Naive thymus-derived CD8-positive, alpha-beta T cell (primary cell): ENCODE results near the gene CHD5. TPM values are rescaled to one million over a fixed set of nuclear protein-coding genes. Genes with fewer than 3 reads are reported as not detected.

Experiments
- ATAC-seq, 2 donors: fragments of 150-1000 bp; cut with Tn5 transposase in 1 of 2; sonication (Bioruptor Pico), chemical (Tn5 transposase) in 1 of 2; 1 replicate in 1 of 2; 2 replicates in 1 of 2; pipeline ENCODE4 v1.10.0; 2021; ENCODE audit warnings: mild to moderate bottlenecking in 2 of 2, moderate library complexity in 2 of 2
- POLR2A ChIA-PET: fragments of 350-600 bp; sonication (Branson Sonifier 250); formaldehyde crosslinking; loops from one replicate; lab custom pipeline; 2021; ENCODE audit warnings: antibody characterized with exemption; lab: Charles Lee
- DNase-seq, 10 donors: peaks; one replicate each; pipeline versions ENCODE4 v3.0.0 to v3.0.0-alpha.2; 2020 to 2022
- H3K27ac Mint-ChIP-seq, 10 donors: one replicate each; pipeline ENCODE4 v1.8.0; 2020 to 2022; ENCODE audit warnings: mild to moderate bottlenecking in 10 of 10, mixed read lengths in 10 of 10, moderate library complexity in 4 of 10, inconsistent platforms in 1 of 10
- H3K27me3 Mint-ChIP-seq, 5 donors: one replicate each; pipeline ENCODE4 v1.8.0; 2021 to 2022; ENCODE audit warnings: mixed read lengths in 5 of 5
- H3K36me3 Mint-ChIP-seq, 3 donors: one replicate each; pipeline ENCODE4 v1.8.0; 2020 to 2022; ENCODE audit warnings: mixed read lengths in 3 of 3, mild to moderate bottlenecking in 2 of 3, inconsistent platforms in 1 of 3
- H3K4me1 Mint-ChIP-seq, 4 donors: one replicate each; pipeline ENCODE4 v1.8.0; 2021 to 2022; ENCODE audit warnings: mixed read lengths in 4 of 4
- H3K4me3 Mint-ChIP-seq, 10 donors: one replicate each; pipeline ENCODE4 v1.8.0; 2020 to 2022; ENCODE audit warnings: mild to moderate bottlenecking in 10 of 10, mixed read lengths in 10 of 10, moderate library complexity in 6 of 10, inconsistent platforms in 1 of 10
- H3K9me3 Mint-ChIP-seq, 9 donors: one replicate each; pipeline ENCODE4 v1.8.0; 2020 to 2022; ENCODE audit warnings: mixed read lengths in 9 of 9, mild to moderate bottlenecking in 3 of 9, inconsistent platforms in 1 of 9, moderate library complexity in 1 of 9
- polyA plus RNA-seq, 3 donors: library from polyadenylated mRNA; unstranded; fragments of 300-500 nt; fragmentation: Illumina TruSeq; gene quantifications; one replicate each; pipeline ENCODE4 v1.2.3, GENCODE V29; 2021
- total RNA-seq, 8 experiments: library from RNA in 2 of 8; stranded (reverse) in 2 of 8; gene quantifications; one replicate each; pipeline ENCODE4 v1.2.3 and lab custom pipeline; 2021 to 2026

Gene CHD5
- total and polyA plus RNA-seq, 5 experiments from 2014 or later, result 0.06 to 0.14 (median 0.10) TPM; not detected in 2

- no peak overlapping the region for H3K27ac Mint-ChIP-seq
- no peaks in the 10 kb centered on the region for H3K9me3 Mint-ChIP-seq
- H3K27me3 Mint-ChIP-seq, result peaks cover 0 to 34% (median 11%) of the 10 kb centered on the region in 5 donors
- ATAC-seq (no peak), DNase-seq (no peak)
- H3K4me3 Mint-ChIP-seq, result no peak overlapping the region
- POLR2A ChIA-PET, result no interaction called here
- H3K36me3 Mint-ChIP-seq, result no peaks in the 10 kb centered on the region
- H3K4me1 Mint-ChIP-seq, result peaks cover 0 to 12% (median 5%) of the 10 kb centered on the region in 4 donors
Measured at GRCh38 chr1:6158181-6158580, 21.9 kb downstream of the CHD5 start.

DNA sequence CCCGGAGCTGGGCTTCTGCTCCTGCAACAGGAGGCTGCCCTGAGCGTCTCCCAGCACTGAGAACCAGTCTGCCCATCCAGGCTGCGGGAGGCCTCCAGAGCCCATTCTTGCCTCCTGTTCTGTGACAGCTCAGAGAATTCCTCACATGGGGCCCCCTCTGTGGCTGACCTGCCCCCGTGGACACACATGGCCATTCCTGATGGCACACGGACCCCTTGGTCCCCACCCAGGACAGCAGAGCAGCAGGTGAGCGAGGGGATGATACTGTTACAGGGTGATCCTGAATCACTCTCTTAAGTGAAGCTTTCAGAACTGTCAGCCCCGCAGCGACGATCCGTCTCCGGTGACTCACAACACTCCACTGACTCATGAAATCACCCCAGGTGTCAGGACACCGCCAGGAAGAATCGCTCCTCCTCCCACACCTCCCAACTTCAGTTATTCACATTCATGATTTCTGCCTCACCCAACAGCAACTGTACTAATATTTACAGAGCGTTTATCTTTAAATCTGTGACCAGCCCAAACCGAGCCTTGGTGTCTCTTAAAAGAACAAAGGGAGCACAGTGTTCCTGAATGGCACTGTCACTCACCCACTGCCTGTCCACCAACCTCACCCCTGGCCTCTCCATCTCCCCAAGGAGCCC is 22.5 kb downstream of the CHD5 start:
- Mint-ChIP-seq H3K36me3 (no peaks in the 10 kb centered on the region), H3K4me1 (peaks cover 0 to 12% (median 5%) of the 10 kb centered on the region in 4 donors), H3K4me3 (no peak overlapping the region), H3K9me3 (no peaks in the 10 kb centered on the region), H3K27me3 (peaks cover 0 to 31% (median 11%) of the 10 kb centered on the region in 5 donors), H3K27ac (peak overlapping the region in 2 of 10 donors; percentile 3 to 28)
- no peak for DNase-seq
- POLR2A ChIA-PET, result interaction anchor here (0.6 kb wide), 1 partner anchor 47 kb away, joined by 4 read pairs; no protein-coding TSS in a partner anchor
- ATAC-seq, result no peak

DNA sequence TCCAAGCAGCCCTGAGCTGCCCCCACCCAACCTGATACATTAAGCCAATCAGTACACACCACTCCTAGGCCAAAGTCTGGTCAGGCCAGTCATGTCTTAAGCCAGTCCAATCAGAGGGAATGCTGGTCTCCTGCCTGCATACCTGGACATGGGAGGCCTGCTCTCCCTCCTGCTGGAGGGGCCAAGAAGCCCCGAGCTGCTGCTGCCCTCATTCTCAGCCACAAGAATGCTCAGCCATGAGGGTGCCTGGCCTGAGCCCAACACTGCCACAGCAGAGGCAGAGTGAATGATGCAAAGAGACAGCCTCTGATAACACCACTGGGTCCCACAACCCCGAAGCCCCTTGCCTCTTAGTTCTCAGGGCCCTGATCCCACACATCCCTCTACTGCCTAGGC is 23.0 kb downstream of the CHD5 start:
- POLR2A ChIA-PET, result interaction anchor here (0.6 kb wide), 2 partner anchors 46 to 384 kb away, joined by 3 to 4 read pairs; no protein-coding TSS in a partner anchor
- H3K27ac Mint-ChIP-seq, result no peak overlapping the region
- H3K4me1 Mint-ChIP-seq, result peaks cover 0 to 16% (median 6%) of the 10 kb centered on the region in 4 donors
- no peaks in the 10 kb centered on the region for H3K36me3 Mint-ChIP-seq
- DNase-seq, result no peak
- peaks cover 0 to 31% (median 11%) of the 10 kb centered on the region in 5 donors for H3K27me3 Mint-ChIP-seq
- ATAC-seq, result no peak
- no peaks in the 10 kb centered on the region for H3K9me3 Mint-ChIP-seq
- no peak overlapping the region for H3K4me3 Mint-ChIP-seq

GRCh38 chr1:6154525-6155319 is 25.4 kb downstream of the CHD5 start:
- H3K36me3 Mint-ChIP-seq, result no peaks in the 10 kb centered on the region
- ATAC-seq (no peak), DNase-seq (no peak)
- peaks cover 0 to 15% (median 4%) of the 10 kb centered on the region in 5 donors for H3K27me3 Mint-ChIP-seq
- POLR2A ChIA-PET, result no interaction called here
- H3K27ac Mint-ChIP-seq, result peak overlapping the region in 4 of 10 donors; percentile 24 to 69 (median 44)
- peak overlapping the region in 1 of 10 donors; percentile 26 for H3K4me3 Mint-ChIP-seq
- peaks cover 0 to 2% (median 0%) of the 10 kb centered on the region in 9 donors for H3K9me3 Mint-ChIP-seq
- peaks cover 0 to 17% (median 6%) of the 10 kb centered on the region in 4 donors for H3K4me1 Mint-ChIP-seq

DNA sequence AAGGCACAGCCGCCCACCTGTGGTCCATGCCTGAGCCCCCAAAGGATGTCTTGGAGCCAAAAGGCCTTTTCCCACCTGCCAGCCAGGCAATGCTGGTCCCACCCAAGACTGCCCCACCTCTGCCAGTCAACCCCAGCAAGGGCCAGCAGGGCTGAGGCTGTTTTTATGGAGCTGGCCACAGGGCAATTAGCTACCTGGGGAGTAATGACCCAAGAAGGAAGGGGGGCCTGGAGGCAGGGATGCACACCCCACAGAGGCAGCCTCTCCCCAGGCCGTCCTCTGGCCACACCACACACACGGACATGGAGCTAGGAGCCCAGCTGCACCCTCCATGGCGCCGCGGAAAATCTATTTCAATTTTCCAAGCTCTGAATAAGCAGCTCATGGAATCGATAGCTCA is 27.2 kb downstream of the CHD5 start:
- POLR2A ChIA-PET, result no interaction called here
- Mint-ChIP-seq H3K27ac (no peak overlapping the region), H3K9me3 (peaks cover 0 to 2% (median 0%) of the 10 kb centered on the region in 9 donors), H3K4me3 (no peak overlapping the region), H3K4me1 (peaks cover 3 to 25% (median 12%) of the 10 kb centered on the region in 4 donors), H3K27me3 (peaks cover 0 to 6% (median under 1%) of the 10 kb centered on the region in 5 donors), H3K36me3 (no peaks in the 10 kb centered on the region)
- no peak for ATAC-seq
- no peak for DNase-seq

- H3K4me1 Mint-ChIP-seq, result peaks cover 3 to 27% (median 12%) of the 10 kb centered on the region in 4 donors
- no peak for ATAC-seq
- no peak overlapping the region for H3K27ac Mint-ChIP-seq
Measured at GRCh38 chr1:6152181-6152580, 27.9 kb downstream of the CHD5 start.

GRCh38 chr1:6151291-6151822 is 28.8 kb downstream of the CHD5 start:
- DNase-seq, result no peak
- peak overlapping the region in 2 of 10 donors; percentile 6 to 33 for H3K4me3 Mint-ChIP-seq
- no peak for ATAC-seq
- no peak overlapping the region for H3K27ac Mint-ChIP-seq
- H3K27me3 Mint-ChIP-seq, result peaks cover 0 to 7% (median 5%) of the 10 kb centered on the region in 5 donors
- H3K4me1 Mint-ChIP-seq, result peaks cover 3 to 27% (median 12%) of the 10 kb centered on the region in 4 donors
- H3K9me3 Mint-ChIP-seq, result peaks cover 0 to 2% (median 0%) of the 10 kb centered on the region in 9 donors
- no peaks in the 10 kb centered on the region for H3K36me3 Mint-ChIP-seq
- POLR2A ChIA-PET, result no interaction called here

More at GRCh38 chr1:6152181-6152580, 27.9 kb downstream of the CHD5 start:
- POLR2A ChIA-PET, result no interaction called here
- Mint-ChIP-seq H3K4me3 (no peak overlapping the region), H3K36me3 (no peaks in the 10 kb centered on the region), H3K27me3 (peaks cover 0 to 7% (median 0%) of the 10 kb centered on the region in 5 donors), H3K9me3 (peaks cover 0 to 2% (median 0%) of the 10 kb centered on the region in 9 donors)
- no peak for DNase-seq

- DNase-seq (no peak), ATAC-seq (no peak)
- POLR2A ChIA-PET, result no interaction called here
- H3K9me3 Mint-ChIP-seq, result peaks cover 0 to 2% (median 0%) of the 10 kb centered on the region in 9 donors
- H3K27ac Mint-ChIP-seq, result no peak overlapping the region
- H3K27me3 Mint-ChIP-seq, result peaks cover 0 to 11% (median 8%) of the 10 kb centered on the region in 5 donors
- no peak overlapping the region for H3K4me3 Mint-ChIP-seq
- peaks cover 3 to 26% (median 12%) of the 10 kb centered on the region in 4 donors for H3K4me1 Mint-ChIP-seq
- H3K36me3 Mint-ChIP-seq, result no peaks in the 10 kb centered on the region
Measured at GRCh38 chr1:6150006-6150938, 29.8 kb downstream of the CHD5 start.

DNA sequence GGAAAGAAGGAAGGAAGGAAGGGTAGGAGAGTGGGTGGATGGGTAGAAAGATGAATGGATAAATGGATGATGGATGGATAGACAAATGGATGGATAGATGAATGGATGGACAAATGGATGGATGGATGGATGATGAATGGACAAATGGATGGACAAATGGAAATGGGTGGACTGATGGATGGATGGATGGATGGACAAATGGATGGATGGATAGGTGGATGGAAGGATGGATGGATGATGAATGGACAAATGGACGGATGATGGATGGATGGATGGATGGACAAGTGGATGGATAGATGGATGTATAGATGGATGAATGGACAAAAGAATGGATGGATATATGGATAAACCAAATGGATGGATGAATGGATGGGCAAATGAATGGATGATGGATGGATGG is 30.5 kb downstream of the CHD5 start:
- Mint-ChIP-seq H3K4me1 (peaks cover 3 to 20% (median 9%) of the 10 kb centered on the region in 4 donors), H3K27me3 (peaks cover 0 to 11% (median 8%) of the 10 kb centered on the region in 5 donors), H3K36me3 (no peaks in the 10 kb centered on the region), H3K27ac (no peak overlapping the region), H3K4me3 (no peak overlapping the region), H3K9me3 (peaks cover 0 to 2% (median 0%) of the 10 kb centered on the region in 9 donors)
- ATAC-seq (no peak), DNase-seq (no peak)
- POLR2A ChIA-PET, result no interaction called here

DNA sequence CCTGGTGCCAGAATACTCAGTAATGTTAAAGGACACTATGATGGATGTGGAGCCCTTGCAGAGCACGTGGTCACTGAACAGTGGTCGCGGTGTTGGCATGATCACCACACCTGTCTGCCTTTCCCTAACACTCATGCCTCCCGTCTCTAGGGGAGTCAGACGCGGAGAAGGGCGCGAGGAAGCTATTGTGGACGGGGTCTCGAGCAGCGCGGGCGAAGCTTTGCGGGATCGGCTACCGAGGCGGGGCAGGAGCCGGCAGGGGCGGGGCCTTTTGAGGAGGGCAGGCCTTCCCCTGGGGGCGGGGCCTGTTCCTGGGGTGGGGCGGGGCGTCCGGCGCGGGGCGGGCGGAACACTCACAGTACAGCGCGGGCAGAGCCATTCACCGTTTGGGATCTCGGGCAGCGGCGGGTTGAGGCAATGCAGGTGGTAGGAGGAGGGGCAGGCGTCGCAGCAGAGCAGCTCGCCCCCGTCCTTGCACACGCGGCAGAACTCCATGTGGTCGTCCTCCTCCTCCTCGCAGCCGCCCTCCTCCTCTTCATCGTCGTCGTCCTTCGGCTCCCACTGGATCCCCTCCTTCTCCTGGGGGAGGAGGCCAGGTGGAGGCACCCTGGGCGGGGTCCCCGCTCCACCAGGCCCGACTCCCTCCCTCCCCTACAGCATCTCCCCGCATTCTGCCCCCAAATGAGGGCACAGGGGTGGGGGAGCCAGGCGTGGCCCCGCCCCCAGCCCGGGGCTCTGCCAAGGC is 31.5 kb downstream of the CHD5 start:
- peak; percentile 93 to 96 for ATAC-seq
- Mint-ChIP-seq H3K4me3 (peak overlapping the region in 9 of 10 donors; percentile 53 to 85 (median 78)), H3K9me3 (peaks cover 0 to 2% (median 0%) of the 10 kb centered on the region in 9 donors), H3K4me1 (peaks cover 3 to 17% (median 7%) of the 10 kb centered on the region in 4 donors), H3K27ac (peak overlapping the region in 2 of 10 donors; percentile 15 to 60), H3K36me3 (no peaks in the 10 kb centered on the region), H3K27me3 (peaks cover 0 to 11% (median 8%) of the 10 kb centered on the region in 5 donors)
- peak; percentile 14 to 80 (median 52) for DNase-seq
- POLR2A ChIA-PET, result no interaction called here

GRCh38 chr1:6145864-6146410 is 34.2 kb downstream of the CHD5 start:
- H3K4me1 Mint-ChIP-seq, result peaks cover 3 to 10% (median 6%) of the 10 kb centered on the region in 4 donors
- peaks cover 0 to 11% (median 8%) of the 10 kb centered on the region in 5 donors for H3K27me3 Mint-ChIP-seq
- DNase-seq (no peak), ATAC-seq (no peak)
- no peak overlapping the region for H3K27ac Mint-ChIP-seq
- no peaks in the 10 kb centered on the region for H3K36me3 Mint-ChIP-seq
- H3K4me3 Mint-ChIP-seq, result peak overlapping the region in 1 of 10 donors; percentile 13
- POLR2A ChIA-PET, result no interaction called here
- H3K9me3 Mint-ChIP-seq, result no peaks in the 10 kb centered on the region
